Type B pancreatic cell (in vitro differentiated cells): ENCODE measurements around the gene AGAP2. TPM values are rescaled to one million over a fixed set of nuclear protein-coding genes. Genes with fewer than 3 reads are reported as not detected.

Experiments used
- DNase-seq: peaks from one replicate; pipeline ENCODE4 v3.0.0; 2021; ENCODE audit warnings: mixed read lengths; ENCODE audit not compliant: unreplicated experiment; ENCODE audit errors: extremely low spot score
- H3K27ac Mint-ChIP-seq: 2 replicates; pipeline ENCODE4 v1.8.0; 2021; ENCODE audit warnings: mild to moderate bottlenecking, mixed read lengths
- H3K27me3 Mint-ChIP-seq: 2 replicates; pipeline ENCODE4 v1.8.0; 2021; ENCODE audit warnings: mixed read lengths
- H3K36me3 Mint-ChIP-seq: 2 replicates; pipeline ENCODE4 v1.8.0; 2021; ENCODE audit warnings: mixed read lengths
- H3K4me1 Mint-ChIP-seq: one replicate; pipeline ENCODE4 v1.8.0; 2021; ENCODE audit warnings: mixed read lengths; ENCODE audit not compliant: unreplicated experiment
- H3K4me3 Mint-ChIP-seq: 2 replicates; pipeline ENCODE4 v1.8.0; 2021; ENCODE audit warnings: mild to moderate bottlenecking, mixed read lengths
- H3K9me3 Mint-ChIP-seq: 2 replicates; pipeline ENCODE4 v1.8.0; 2021; ENCODE audit warnings: mixed read lengths
- CTCF ChIP-seq: fragments of 200-600 bp; sonication (generic); conservative IDR thresholded peaks from 2 replicates; pipeline ENCODE4 v1.5.0; 2021; ENCODE audit warnings: antibody characterized with exemption, mild to moderate bottlenecking
- total RNA-seq: library from RNA; stranded (reverse); gene quantifications from 2 replicates; pipeline ENCODE4 v1.2.1, GENCODE V29; 2021; ENCODE audit warnings: low replicate concordance

The AGAP2 gene
- total RNA-seq, 1 donor from 2014 or later, result 4.1 TPM

DNA sequence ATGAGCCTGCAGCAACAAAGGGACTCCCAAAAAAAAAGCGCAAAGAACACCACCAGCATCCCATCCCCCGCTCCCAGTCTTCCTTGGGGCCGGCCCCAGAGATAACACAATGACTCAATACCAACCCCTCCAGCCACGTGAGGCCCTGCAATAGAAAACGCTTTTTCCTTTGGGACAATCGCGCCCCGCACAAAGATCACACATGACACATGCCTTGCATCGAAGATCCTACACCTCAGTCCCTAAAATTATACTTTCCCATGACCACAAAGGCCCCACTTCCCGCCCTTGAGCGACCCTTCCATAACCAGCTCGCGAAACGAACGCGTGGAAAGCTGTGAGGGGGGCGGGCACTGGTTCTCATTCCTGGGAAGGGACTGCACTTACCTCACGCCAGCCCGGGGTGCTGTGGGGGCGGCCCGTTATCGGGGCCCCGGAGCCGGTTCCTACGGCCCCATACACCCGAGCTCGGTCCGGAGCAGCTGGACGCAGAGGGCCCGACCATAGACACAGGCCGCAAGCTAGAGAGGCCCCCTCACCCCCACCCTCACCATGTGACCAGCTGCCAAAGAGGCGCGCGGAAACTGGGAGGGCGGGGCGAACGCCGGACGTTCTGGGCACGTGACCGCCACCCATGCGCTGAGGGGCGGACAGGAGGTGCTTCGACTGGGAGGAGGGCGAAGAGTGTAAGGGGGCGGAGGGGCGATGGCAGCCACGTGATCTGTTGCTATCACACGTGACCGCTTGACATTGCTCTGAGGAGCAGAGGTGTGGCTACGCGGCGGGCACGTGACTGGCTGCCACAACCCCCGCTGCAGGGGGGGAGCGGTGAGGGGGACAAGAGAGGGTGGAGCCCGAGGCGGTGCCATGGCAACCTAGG lies 13.5 kb upstream of the AGAP2 start, which contains the start of gene CDK4:
Gene CDK4, minus strand, starts transcription at position 523 of the 880 bp plus-strand sequence. CDS start 593 bp downstream, outside the sequence.
- peak within 1 kb of the TSS; percentile 98 for H3K4me3 Mint-ChIP-seq
- peaks cover 34% of the 10 kb centered on the region for H3K27me3 Mint-ChIP-seq
- DNase-seq, result peak; percentile 99
- peaks cover 48% of the 10 kb centered on the region for H3K4me1 Mint-ChIP-seq
- H3K9me3 Mint-ChIP-seq, result no peaks in the 10 kb centered on the region
- H3K36me3 Mint-ChIP-seq, result peaks cover 29% of the 10 kb centered on the region
- H3K27ac Mint-ChIP-seq, result peak within 1 kb of the TSS; percentile 95
- TF ChIP-seq CTCF, result no peak

GRCh38 chr12:57751432-57751787 lies 12.9 kb upstream of the AGAP2 start:
- H3K27me3 Mint-ChIP-seq, result peaks cover 28% of the 10 kb centered on the region
- H3K9me3 Mint-ChIP-seq, result no peaks in the 10 kb centered on the region
- H3K27ac Mint-ChIP-seq, result peak overlapping the region; percentile 95
- TF ChIP-seq CTCF, result no peak
- H3K4me1 Mint-ChIP-seq, result peaks cover 43% of the 10 kb centered on the region
- DNase-seq, result no peak
- peak overlapping the region; percentile 98 for H3K4me3 Mint-ChIP-seq
- H3K36me3 Mint-ChIP-seq, result peaks cover 31% of the 10 kb centered on the region

GRCh38 chr12:57750561-57751431 lies 12.3 kb upstream of the AGAP2 start:
- peaks cover 43% of the 10 kb centered on the region for H3K4me1 Mint-ChIP-seq

GRCh38 chr12:57749061-57749460 lies 10.5 kb upstream of the AGAP2 start:
- Mint-ChIP-seq H3K27ac (no peak overlapping the region), H3K9me3 (no peaks in the 10 kb centered on the region), H3K4me1 (peaks cover 50% of the 10 kb centered on the region), H3K36me3 (peaks cover 36% of the 10 kb centered on the region), H3K27me3 (peaks cover 24% of the 10 kb centered on the region), H3K4me3 (no peak overlapping the region)
- no peak for DNase-seq
- no peak for TF ChIP-seq CTCF

More at GRCh38 chr12:57750561-57751431, 12.3 kb upstream of the AGAP2 start:
- peaks cover 36% of the 10 kb centered on the region for H3K36me3 Mint-ChIP-seq
- peak overlapping the region; percentile 98 for H3K4me3 Mint-ChIP-seq
- no peak for TF ChIP-seq CTCF
- no peak for DNase-seq
- H3K27me3 Mint-ChIP-seq, result peaks cover 23% of the 10 kb centered on the region
- no peaks in the 10 kb centered on the region for H3K9me3 Mint-ChIP-seq
- peak overlapping the region; percentile 95 for H3K27ac Mint-ChIP-seq

- Mint-ChIP-seq H3K27ac (peak overlapping the region; percentile 97), H3K27me3 (peaks cover 25% of the 10 kb centered on the region), H3K4me3 (peak overlapping the region; percentile 96), H3K9me3 (no peaks in the 10 kb centered on the region), H3K36me3 (peaks cover 26% of the 10 kb centered on the region), H3K4me1 (peaks cover 26% of the 10 kb centered on the region)
- DNase-seq, result no peak
- TF ChIP-seq CTCF, result no peak
Measured at GRCh38 chr12:57746025-57746424, 7.5 kb upstream of the AGAP2 start.
